NCI-H146 treated with DMSO at 0.1 percent for 48 hours (cell line): ENCODE data around the gene TUB.

Source experiments
- DNase-seq: peaks from one replicate; lab custom pipeline; 2025; ENCODE audit not compliant: unreplicated experiment; lab: John Stamatoyannopoulos, UW

Gene TUB

GRCh38 chr11:8043756-8044155 lies 37.3 kb upstream of the TUB start:
- DNase-seq = no peak

GRCh38 chr11:8045839-8046238 lies 35.2 kb upstream of the TUB start:
- DNase-seq = no peak

- DNase-seq = no peak
These were observed 33.6 kb upstream of the TUB start for GRCh38 chr11:8047382-8047781.

- no peak for DNase-seq
These were observed 31.9 kb upstream of the TUB start for GRCh38 chr11:8049084-8049483.

- no peak for DNase-seq
These were observed 25.7 kb upstream of the TUB start for GRCh38 chr11:8055091-8055835.

GRCh38 chr11:8055836-8056526 lies 25.0 kb upstream of the TUB start:
- DNase-seq = no peak

- no peak for DNase-seq
These were observed 24.1 kb upstream of the TUB start for GRCh38 chr11:8056810-8057463.

- no peak for DNase-seq
These were observed 22.8 kb upstream of the TUB start for GRCh38 chr11:8058216-8058615.

GRCh38 chr11:8059030-8059429 lies 22.0 kb upstream of the TUB start:
- DNase-seq = no peak

GRCh38 chr11:8059571-8060011 lies 21.4 kb upstream of the TUB start:
- no peak for DNase-seq

- DNase-seq = no peak
These were observed 20.8 kb upstream of the TUB start for GRCh38 chr11:8060146-8060719.

- no peak for DNase-seq
These were observed 20.0 kb upstream of the TUB start for GRCh38 chr11:8060801-8061554.

GRCh38 chr11:8061555-8062428 lies 19.2 kb upstream of the TUB start:
- DNase-seq = no peak

GRCh38 chr11:8062781-8063257 lies 18.2 kb upstream of the TUB start:
- DNase-seq = no peak

- DNase-seq = no peak
These were observed 17.7 kb upstream of the TUB start for GRCh38 chr11:8063324-8063723.

GRCh38 chr11:8065031-8065430 lies 16.0 kb upstream of the TUB start:
- no peak for DNase-seq

- no peak for DNase-seq
These were observed 14.7 kb upstream of the TUB start for GRCh38 chr11:8066036-8066910.

GRCh38 chr11:8066911-8067455 lies 14.0 kb upstream of the TUB start:
- no peak for DNase-seq

- no peak for DNase-seq
These were observed 13.5 kb upstream of the TUB start for GRCh38 chr11:8067567-8067928.
